Skeletal muscle satellite cell (primary cell): ENCODE measurements around the gene CPAMD8.
"Not testable (repeated sequence)": the region's sequence is repeated elsewhere in the genome, so short reads cannot be mapped to it uniquely, and the experiment has no call there.

Experiments used
- H3K27me3 ChIP-seq: 2 replicates; pipeline ENCODE4 v1.7.0; 2013; ENCODE audit warnings: low read length; ENCODE audit not compliant: control insufficient read depth, insufficient read depth
- H3K36me3 ChIP-seq: 2 replicates; pipeline ENCODE4 v1.7.0; 2013; ENCODE audit warnings: mild to moderate bottlenecking, control low read depth, low read length; ENCODE audit not compliant: insufficient read depth
- H3K4me1 ChIP-seq: 2 replicates; pipeline ENCODE4 v1.7.0; 2013; ENCODE audit warnings: low read length; ENCODE audit not compliant: control insufficient read depth, insufficient read depth
- H3K4me2 ChIP-seq: 2 replicates; pipeline ENCODE4 v1.7.0; 2013; ENCODE audit warnings: mild to moderate bottlenecking, low read length
- H3K4me3 ChIP-seq: 2 replicates; pipeline ENCODE4 v1.7.0; 2013; ENCODE audit warnings: low read length
- H3K9ac ChIP-seq: 2 replicates; pipeline ENCODE4 v1.7.0; 2013; ENCODE audit warnings: mild to moderate bottlenecking, low read depth, low read length, moderate library complexity
- H3K9me3 ChIP-seq: replicated peaks from 2 replicates; pipeline ENCODE4 v1.7.0; 2013; ENCODE audit warnings: mild to moderate bottlenecking, control low read depth, low read length

The CPAMD8 gene

DNA sequence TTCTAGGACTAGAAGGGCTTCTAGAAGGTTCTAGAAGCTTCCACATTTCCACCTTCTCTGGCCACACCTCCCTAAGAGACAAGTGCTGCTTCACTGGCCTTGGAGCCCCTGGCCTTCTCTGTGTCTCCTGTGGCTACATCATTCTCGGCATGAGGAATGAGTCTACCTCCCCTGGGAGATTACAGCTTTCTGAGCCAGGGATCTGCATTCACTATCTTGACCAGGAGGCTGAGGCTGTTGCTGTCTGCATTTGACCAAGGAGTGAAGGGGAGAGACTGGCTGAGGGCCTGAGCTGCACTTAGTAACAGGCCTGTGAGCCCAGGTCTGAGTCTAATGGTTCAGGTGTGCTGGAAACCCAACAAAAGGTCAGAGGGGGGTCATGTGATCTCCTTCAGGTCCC lies 5.3 kb downstream of the CPAMD8 start:
- no peaks in the 10 kb centered on the region for H3K4me1 ChIP-seq
- peaks cover 7% of the 10 kb centered on the region for H3K9me3 ChIP-seq
- peaks cover 21% of the 10 kb centered on the region for H3K27me3 ChIP-seq
- H3K4me3 ChIP-seq, result no peak overlapping the region
- H3K4me2 ChIP-seq, result no peak overlapping the region
- no peak overlapping the region for H3K9ac ChIP-seq
- H3K36me3 ChIP-seq, result no peaks in the 10 kb centered on the region

DNA sequence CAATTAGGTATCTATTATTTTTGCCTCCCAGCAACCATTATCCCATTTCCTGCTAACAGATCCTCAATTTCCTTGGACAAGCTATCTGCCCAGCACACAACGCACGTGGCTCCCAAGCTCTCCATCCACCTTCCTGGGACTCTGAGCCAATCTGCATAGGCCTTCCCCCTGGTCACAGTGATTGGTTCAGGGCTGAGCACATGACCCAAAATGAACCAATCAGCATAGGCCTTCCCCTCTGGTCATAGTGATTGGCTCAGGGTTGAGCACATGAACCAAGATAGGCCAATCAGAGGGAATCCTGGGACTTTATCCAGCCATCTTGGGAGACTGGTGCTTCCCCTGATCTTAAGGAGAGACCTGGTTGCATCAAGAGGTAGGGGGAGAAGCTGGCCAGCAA lies 5.8 kb downstream of the CPAMD8 start:
- no peaks in the 10 kb centered on the region for H3K36me3 ChIP-seq
- H3K9me3 ChIP-seq, result peaks cover 7% of the 10 kb centered on the region
- H3K4me3 ChIP-seq, result no peak overlapping the region
- no peak overlapping the region for H3K4me2 ChIP-seq
- peaks cover 16% of the 10 kb centered on the region for H3K27me3 ChIP-seq
- H3K9ac ChIP-seq, result no peak overlapping the region
- H3K4me1 ChIP-seq, result no peaks in the 10 kb centered on the region

DNA sequence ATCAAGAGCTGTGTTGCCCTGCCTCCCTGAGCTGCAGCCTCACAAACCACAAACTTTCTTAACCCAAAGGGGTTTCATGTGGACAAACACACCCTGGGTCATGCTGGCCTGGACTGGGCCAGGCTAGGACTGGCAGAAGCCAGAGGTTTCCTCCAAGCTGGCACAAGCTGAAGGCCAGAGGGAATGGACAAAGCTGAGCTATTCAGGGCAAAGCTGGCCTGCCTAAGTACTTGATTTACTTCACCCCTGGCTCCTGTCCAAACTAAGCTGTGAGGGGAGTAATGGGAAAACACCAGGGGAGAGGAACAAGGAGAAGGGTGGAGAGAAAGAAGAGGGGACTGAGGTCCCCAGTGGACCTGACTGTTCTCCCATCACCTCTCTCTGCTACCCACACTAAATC lies 6.2 kb downstream of the CPAMD8 start:
- H3K4me1 ChIP-seq, result no peaks in the 10 kb centered on the region
- no peak overlapping the region for H3K9ac ChIP-seq
- H3K4me3 ChIP-seq, result no peak overlapping the region
- H3K36me3 ChIP-seq, result no peaks in the 10 kb centered on the region
- peaks cover 7% of the 10 kb centered on the region for H3K9me3 ChIP-seq
- peaks cover 12% of the 10 kb centered on the region for H3K27me3 ChIP-seq
- H3K4me2 ChIP-seq, result no peak overlapping the region

DNA sequence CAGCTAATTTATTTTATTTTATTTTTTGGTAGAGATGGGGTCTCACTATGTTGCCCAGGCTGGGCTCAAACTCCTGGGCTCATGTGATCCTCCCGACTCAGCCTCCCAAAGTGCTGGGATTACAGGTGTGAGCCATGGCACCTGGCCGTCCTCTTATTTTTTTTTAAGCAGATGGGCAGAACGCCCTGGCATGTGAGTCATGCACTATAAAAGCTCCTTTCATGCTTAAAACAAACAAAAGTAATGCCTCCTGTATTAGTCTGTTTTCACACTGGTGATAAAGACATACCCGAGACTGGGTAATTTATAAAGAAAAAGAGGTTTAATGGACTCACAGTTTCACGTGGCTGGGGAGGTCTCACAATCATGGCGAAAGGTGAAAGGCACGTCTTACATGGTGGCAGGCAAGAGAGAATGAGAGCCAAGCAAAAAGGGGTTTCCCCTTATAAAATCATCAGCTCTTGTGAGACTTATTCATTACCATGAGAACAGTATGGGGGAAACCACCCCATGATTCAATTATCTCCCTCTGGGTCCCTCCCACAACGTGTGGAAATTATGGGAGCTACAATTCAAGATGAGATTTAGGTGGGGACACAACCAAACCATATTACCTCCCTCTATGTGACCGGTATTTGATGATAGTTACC lies 12.3 kb downstream of the CPAMD8 start:
- H3K4me2 ChIP-seq, H3K4me3 ChIP-seq, H3K9me3 ChIP-seq, H3K4me1 ChIP-seq, H3K27me3 ChIP-seq, H3K36me3 ChIP-seq, H3K9ac ChIP-seq: not testable (repeated sequence)

DNA sequence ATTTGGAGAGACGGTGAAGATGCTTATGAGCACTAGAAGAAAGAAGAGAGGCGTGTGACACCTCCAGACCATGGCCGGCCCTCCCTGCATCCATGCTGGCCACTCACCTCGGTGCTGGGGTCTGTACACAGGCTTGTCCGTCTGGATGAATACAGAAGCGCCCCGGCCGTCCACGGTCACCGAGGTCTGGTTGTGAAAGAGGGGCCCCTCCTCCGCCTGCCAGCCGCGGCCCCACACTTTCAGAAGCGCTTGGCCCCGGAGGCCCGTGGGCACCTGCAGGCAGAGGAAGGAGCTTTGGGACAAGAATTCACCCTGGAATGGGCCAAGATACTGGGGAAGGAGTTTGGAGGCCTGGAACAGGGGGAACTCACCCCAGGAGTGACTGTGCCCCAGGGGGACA lies 15.1 kb downstream of the CPAMD8 start:
- H3K9ac ChIP-seq, result no peak overlapping the region
- no peaks in the 10 kb centered on the region for H3K36me3 ChIP-seq
- H3K4me2 ChIP-seq, result no peak overlapping the region
- no peak overlapping the region for H3K4me3 ChIP-seq
- no peaks in the 10 kb centered on the region for H3K4me1 ChIP-seq
- peaks cover 2% of the 10 kb centered on the region for H3K27me3 ChIP-seq
- H3K9me3 ChIP-seq, result no peaks in the 10 kb centered on the region

DNA sequence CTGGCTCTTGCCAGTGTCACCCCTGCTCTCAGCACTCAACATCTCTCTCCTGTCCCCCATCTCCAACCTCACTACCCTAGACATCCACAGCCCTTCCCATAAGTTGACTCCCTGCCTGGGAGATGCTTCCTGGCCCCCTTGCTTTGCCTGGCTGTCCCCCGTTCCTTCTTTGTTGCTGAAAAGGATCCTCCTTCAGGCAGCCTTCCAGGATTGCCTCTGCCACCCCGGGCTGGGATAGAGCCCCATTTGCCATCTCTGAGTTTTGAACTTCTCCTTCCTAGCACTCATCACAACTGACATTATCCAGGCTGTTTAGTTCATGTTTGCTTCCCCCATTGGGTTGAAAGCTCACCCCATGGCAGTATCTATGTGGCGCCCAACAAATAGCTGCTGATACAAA lies 20.0 kb downstream of the CPAMD8 start:
- Histone ChIP-seq H3K4me2 (no peak overlapping the region), H3K4me3 (no peak overlapping the region), H3K9ac (no peak overlapping the region), H3K4me1 (no peaks in the 10 kb centered on the region), H3K27me3 (no peaks in the 10 kb centered on the region), H3K9me3 (no peaks in the 10 kb centered on the region), H3K36me3 (no peaks in the 10 kb centered on the region)

DNA sequence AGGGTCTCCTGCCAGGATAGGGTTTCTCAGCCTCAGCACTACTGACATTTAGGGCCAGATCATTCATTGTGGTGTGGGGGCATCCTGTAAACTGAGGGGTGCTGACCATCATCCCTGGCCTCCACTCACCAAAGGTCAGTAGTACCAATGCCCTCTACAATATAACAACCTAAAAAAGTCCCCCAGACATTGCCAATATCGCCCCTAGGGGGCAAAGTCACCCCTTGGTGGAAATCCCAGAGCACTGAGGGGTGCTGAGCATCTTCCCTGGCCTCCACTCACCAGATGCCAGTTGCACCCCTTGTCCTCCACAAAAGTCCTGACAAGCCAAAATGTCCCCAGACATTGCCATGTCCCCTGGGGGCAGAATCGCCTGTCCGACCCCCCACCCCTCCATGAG lies 21.6 kb downstream of the CPAMD8 start:
- H3K9ac ChIP-seq, result no peak overlapping the region
- H3K36me3 ChIP-seq, result no peaks in the 10 kb centered on the region
- H3K4me3 ChIP-seq, result no peak overlapping the region
- H3K27me3 ChIP-seq, result no peaks in the 10 kb centered on the region
- no peaks in the 10 kb centered on the region for H3K9me3 ChIP-seq
- no peak overlapping the region for H3K4me2 ChIP-seq
- H3K4me1 ChIP-seq, result no peaks in the 10 kb centered on the region

DNA sequence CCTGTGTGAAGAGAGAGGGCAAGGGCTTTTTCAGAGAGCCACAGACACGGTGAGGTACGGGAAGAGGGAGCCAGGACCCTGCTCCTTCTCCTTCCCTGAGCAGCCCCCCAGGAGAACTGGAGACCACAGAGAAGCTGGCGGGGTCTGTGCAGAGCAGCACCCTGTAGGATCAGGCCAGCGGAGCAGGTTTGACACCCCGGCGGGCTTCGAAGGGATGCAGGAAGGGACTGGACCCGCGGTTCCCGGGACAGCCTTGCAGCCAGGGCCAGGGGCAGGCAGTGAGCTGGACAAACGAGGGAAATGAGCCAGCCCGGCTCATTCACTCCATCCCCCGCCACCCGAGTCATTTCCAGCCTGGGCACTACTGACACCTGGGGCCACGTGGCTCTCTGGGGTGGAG lies 22.2 kb downstream of the CPAMD8 start:
- Histone ChIP-seq H3K9me3 (no peaks in the 10 kb centered on the region), H3K9ac (no peak overlapping the region), H3K4me1 (no peaks in the 10 kb centered on the region), H3K4me2 (no peak overlapping the region), H3K27me3 (no peaks in the 10 kb centered on the region), H3K4me3 (no peak overlapping the region), H3K36me3 (no peaks in the 10 kb centered on the region)

DNA sequence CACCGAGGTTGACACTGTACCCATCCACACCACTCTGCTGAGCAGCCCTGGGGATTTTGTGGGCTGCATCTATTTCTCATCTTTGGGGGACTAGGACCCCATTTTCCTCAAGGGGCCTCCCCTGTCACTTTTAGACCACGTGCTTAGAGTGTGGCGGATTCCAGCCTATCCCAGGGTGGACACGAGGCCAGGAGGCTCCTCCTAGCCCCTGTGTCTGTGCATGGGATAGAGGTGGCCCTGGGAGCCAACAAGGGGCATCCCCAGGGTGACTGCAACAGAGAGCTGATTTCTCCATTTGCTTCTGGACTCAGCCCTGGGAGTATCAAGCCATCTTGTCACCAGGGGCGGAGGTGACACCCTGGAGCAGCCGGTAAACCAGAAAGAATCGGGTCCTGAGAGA lies 24.2 kb downstream of the CPAMD8 start:
- Histone ChIP-seq H3K9ac (no peak overlapping the region), H3K9me3 (no peaks in the 10 kb centered on the region), H3K4me2 (no peak overlapping the region), H3K36me3 (no peaks in the 10 kb centered on the region), H3K4me3 (no peak overlapping the region), H3K27me3 (no peaks in the 10 kb centered on the region), H3K4me1 (no peaks in the 10 kb centered on the region)

DNA sequence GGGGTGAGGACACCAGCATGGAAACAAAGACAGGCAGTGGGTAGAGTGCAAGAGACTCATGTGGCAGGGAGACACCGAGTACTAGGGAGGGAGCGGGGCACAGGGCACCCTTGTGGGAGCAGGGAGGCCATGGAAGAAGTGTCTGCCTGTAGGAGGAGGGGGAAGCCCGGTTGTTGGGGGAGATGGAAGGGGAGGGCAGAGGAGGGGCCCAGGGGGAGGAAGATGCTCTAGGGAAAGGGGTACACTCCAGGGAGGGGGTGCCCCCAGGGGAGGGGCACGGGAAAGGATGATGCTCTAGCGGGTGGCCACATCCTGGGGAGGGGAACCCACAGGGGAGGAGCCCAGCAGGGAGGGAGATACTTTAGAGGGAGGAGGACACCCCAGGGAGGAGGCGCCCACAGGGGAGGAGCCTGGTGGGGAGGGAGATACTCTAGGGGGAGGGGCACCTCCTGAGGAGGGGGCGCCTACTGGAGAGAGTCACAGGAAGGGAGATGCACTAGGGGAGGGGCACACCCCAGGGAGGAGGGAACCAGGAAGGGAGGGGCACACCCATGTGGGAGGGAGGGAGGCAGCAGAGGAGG lies 24.9 kb downstream of the CPAMD8 start:
- no peaks in the 10 kb centered on the region for H3K36me3 ChIP-seq
- no peak overlapping the region for H3K4me2 ChIP-seq
- H3K4me1 ChIP-seq, result no peaks in the 10 kb centered on the region
- no peak overlapping the region for H3K9ac ChIP-seq
- no peaks in the 10 kb centered on the region for H3K9me3 ChIP-seq
- H3K4me3 ChIP-seq, result no peak overlapping the region
- no peaks in the 10 kb centered on the region for H3K27me3 ChIP-seq

DNA sequence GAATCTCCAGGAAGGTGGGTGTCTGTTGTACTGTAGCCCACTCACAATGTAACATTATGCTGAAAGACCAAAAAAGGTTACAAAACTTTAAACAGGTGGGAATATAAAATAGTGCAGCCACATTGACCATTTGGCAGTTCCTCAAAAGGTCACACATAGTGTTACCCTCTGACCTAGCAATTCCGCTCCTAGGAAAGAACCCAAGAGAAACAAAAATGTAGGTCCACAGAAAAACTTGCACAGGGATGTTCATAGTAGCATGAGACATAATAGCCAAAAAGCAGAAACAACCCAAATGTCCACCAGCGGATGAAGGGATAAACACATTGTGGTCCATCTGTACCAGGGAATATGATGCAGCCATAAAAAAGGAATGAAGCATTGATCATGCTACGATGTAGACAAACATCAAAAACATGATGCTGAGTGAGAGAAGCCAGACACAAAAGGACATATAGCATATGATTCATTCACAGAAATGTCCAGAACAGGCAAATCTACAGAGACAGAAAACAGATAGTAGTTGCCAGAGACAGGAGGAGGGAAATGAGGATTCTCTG lies 27.9 kb downstream of the CPAMD8 start:
- no peaks in the 10 kb centered on the region for H3K4me1 ChIP-seq
- H3K36me3 ChIP-seq, result no peaks in the 10 kb centered on the region

DNA sequence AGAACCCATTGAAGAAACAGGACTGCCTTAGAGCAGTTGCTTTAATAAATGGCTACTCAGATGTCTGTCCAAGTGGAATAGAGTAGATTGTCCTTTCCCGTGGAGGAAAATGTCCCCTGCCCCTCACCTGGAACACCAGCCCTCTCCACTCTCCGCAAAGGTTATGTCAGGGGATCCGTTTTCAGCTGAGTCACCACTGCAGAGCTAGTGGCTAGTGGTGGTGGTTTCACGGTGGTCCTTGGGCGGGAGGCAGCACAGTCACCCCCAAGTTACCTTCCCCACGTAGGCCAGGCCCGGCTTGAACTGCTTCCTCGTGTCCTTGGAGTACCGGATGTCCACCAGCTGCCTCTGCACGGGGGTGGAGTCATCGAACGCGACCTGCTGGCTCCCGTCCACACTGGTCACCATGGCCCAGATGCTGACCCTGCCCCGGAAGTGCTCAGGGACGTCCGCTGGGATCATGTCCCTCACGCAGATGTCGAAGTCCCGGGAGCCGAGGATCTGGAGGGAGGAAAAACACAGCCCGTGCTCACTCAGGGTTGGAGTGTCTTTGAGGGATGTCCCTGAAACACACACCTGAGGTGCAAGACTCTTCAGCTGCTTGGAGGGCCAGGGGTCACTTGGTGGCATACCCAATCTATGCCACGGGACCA lies 29.6 kb downstream of the CPAMD8 start:
- H3K9me3 ChIP-seq, H3K4me1 ChIP-seq, H3K4me2 ChIP-seq, H3K36me3 ChIP-seq, H3K9ac ChIP-seq, H3K4me3 ChIP-seq, H3K27me3 ChIP-seq: not testable (repeated sequence)

More for the DNA sequence above, 27.9 kb downstream of the CPAMD8 start:
- Histone ChIP-seq H3K4me3 (no peak overlapping the region), H3K9me3 (peaks cover 4% of the 10 kb centered on the region), H3K9ac (no peak overlapping the region), H3K27me3 (no peaks in the 10 kb centered on the region), H3K4me2 (no peak overlapping the region)
